Measurements from ENCODE around the gene LRRC49.
"Not testable (repeated sequence)": the region's sequence is repeated elsewhere in the genome, so short reads cannot be mapped to it uniquely, and the experiment has no call there.

Gene LRRC49

DNA sequence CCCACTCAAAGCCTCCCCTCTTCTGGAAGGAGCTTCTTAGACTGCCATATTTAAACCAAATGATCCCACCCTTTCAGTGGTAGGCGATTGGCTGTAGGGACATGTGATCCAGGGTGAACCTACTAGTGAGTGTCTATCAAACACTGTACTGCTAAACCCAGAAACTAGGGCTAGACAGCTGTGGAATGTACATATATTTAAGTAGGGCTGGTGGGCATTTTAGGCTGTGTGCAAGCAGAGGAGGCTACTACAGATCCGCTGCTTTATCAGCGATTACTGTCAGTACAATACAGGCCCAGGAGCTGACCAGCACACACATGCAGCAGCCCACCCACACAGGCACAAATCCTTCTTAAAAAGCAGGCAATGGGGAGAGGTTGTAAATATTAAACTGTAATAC lies 23.3 kb upstream of the LRRC49 start:
- DNase-seq (ENCODE audit: low spot score) (no peak), ATAC-seq (ENCODE audit: low read depth) (0 out of 3 replicates have a peak, but pooled peaks have one; percentile 21)
- Histone ChIP-seq H3K4me3 (ENCODE audit: severe bottlenecking) (no peak overlapping the region), H3K36me3 (ENCODE audit: low read depth) (no peaks in the 10 kb centered on the region), H3K9me3 (ENCODE audit: severe bottlenecking) (no peaks in the 10 kb centered on the region), H3K27me3 (ENCODE audit: insufficient read depth, poor library complexity, severe bottlenecking) (no peaks in the 10 kb centered on the region), H3K4me1 (ENCODE audit: insufficient read depth, poor library complexity, severe bottlenecking) (peaks cover 5% of the 10 kb centered on the region), H3K27ac (ENCODE audit: poor library complexity, severe bottlenecking) (no peak overlapping the region)
- no peak for TF ChIP-seq CTCF (IDR thresholded peaks at IDR 0.05; ENCODE audit: poor library complexity, severe bottlenecking)

DNA sequence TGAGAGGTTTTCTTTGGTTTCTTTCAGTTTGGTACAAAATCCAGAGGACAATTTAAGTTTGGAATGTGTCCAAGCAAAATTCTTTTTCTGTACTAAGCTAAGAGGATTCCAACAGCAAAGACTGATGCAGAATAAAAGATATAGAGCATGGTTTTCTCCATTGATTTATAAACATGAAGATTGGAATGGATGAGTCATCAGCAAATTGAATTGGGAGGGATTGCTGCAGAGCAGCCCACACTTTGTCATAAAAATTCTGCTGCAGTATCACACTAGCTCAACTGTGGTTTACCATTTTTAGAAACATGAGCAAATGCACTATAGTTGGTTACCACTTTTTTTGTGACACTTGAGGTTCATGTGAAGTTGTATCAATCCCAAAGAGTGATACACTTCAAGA lies 22.6 kb upstream of the LRRC49 start:
- no peak overlapping the region for H3K27ac ChIP-seq (ENCODE audit: poor library complexity, severe bottlenecking)
- peaks cover 5% of the 10 kb centered on the region for H3K4me1 ChIP-seq (ENCODE audit: insufficient read depth, poor library complexity, severe bottlenecking)
- H3K9me3 ChIP-seq (ENCODE audit: severe bottlenecking), result no peaks in the 10 kb centered on the region
- DNase-seq (ENCODE audit: low spot score), result no peak
- peak; percentile 55; the same call in 1 of the 3 replicates for ATAC-seq (ENCODE audit: low read depth)
- H3K4me3 ChIP-seq (ENCODE audit: severe bottlenecking), result no peak overlapping the region
- no peaks in the 10 kb centered on the region for H3K27me3 ChIP-seq (ENCODE audit: insufficient read depth, poor library complexity, severe bottlenecking)
- no peaks in the 10 kb centered on the region for H3K36me3 ChIP-seq (ENCODE audit: low read depth)
- no peak for TF ChIP-seq CTCF (IDR thresholded peaks at IDR 0.05; ENCODE audit: poor library complexity, severe bottlenecking)

DNA sequence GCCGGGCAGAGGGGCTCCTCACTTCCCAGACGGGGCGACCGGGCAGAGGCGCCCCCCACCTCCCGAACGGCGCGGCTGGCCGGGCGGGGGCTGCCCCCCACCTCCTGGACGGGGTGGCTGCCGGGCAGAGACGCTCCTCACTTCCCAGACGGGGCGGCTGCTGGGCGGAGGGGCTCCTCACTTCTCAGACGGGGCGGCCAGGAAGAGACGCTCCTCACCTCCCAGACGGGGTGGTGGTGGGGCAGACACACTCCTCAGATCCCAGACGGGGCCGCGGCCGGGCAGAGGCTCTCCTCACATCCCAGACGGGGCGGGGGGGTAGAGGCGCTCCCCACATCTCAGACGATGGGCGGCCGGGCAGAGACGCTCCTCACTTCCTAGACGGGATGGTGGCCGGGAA lies 21.1 kb upstream of the LRRC49 start:
- H3K36me3 ChIP-seq (ENCODE audit: low read depth); H3K4me3 ChIP-seq (ENCODE audit: severe bottlenecking); H3K9me3 ChIP-seq (ENCODE audit: severe bottlenecking); H3K4me1 ChIP-seq (ENCODE audit: insufficient read depth, poor library complexity, severe bottlenecking); H3K27me3 ChIP-seq (ENCODE audit: insufficient read depth, poor library complexity, severe bottlenecking); ATAC-seq (ENCODE audit: low read depth); H3K27ac ChIP-seq (ENCODE audit: poor library complexity, severe bottlenecking): not testable (repeated sequence)
- peak; percentile 69 for DNase-seq (ENCODE audit: low spot score)

DNA sequence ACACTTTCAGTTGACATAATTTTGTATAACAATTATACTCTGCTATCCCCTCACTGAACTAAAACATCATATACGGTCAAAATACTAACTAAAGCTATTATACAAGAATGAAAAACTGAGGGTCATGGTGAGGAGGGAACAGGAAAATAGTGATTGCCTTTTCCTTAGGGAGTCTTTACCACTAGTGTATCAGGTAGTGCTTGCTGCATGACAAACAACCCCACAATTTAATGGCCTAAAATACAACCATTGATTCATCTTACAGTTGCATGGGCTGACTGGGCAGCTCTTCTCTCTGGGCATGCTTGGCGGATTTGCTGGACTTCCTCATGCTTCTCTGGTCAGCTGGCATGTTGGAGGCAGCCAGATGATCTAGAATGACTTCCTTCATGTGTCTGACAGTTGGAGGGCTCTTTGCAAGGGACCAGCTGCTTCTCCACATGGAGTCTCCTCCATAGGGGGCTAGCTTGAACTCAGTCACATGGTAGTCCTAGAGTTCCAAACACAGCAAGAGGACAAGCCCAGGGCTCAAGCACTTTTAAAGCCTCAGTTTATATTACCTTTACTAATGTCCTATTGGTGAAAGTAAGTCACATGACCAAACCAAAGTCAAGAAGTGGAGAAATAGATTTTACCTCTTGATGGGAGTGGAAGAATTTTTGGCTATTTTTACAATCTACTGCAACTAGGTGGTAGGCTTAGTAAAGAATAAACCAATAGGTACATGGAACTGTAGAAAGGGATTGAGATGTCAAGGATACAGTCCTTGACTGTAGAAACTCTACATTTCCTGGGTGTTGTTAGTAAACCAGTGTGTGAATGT lies 19.2 kb upstream of the LRRC49 start:
- H3K27ac ChIP-seq (ENCODE audit: poor library complexity, severe bottlenecking), result no peak overlapping the region
- no peak overlapping the region for H3K4me3 ChIP-seq (ENCODE audit: severe bottlenecking)
- DNase-seq (ENCODE audit: low spot score) (no peak), ATAC-seq (ENCODE audit: low read depth) (no peak)
- H3K27me3 ChIP-seq (ENCODE audit: insufficient read depth, poor library complexity, severe bottlenecking), result no peaks in the 10 kb centered on the region
- no peaks in the 10 kb centered on the region for H3K36me3 ChIP-seq (ENCODE audit: low read depth)
- no peaks in the 10 kb centered on the region for H3K9me3 ChIP-seq (ENCODE audit: severe bottlenecking)
- H3K4me1 ChIP-seq (ENCODE audit: insufficient read depth, poor library complexity, severe bottlenecking), result no peaks in the 10 kb centered on the region
- no peak for TF ChIP-seq CTCF (IDR thresholded peaks at IDR 0.05; ENCODE audit: poor library complexity, severe bottlenecking)

GRCh38 chr15:70875001-70875782 lies 17.4 kb upstream of the LRRC49 start:
- peak; percentile 99 for TF ChIP-seq CTCF (IDR thresholded peaks at IDR 0.05; ENCODE audit: poor library complexity, severe bottlenecking)
- H3K27me3 ChIP-seq (ENCODE audit: insufficient read depth, poor library complexity, severe bottlenecking), result no peaks in the 10 kb centered on the region
- H3K4me3 ChIP-seq (ENCODE audit: severe bottlenecking), result no peak overlapping the region
- H3K27ac ChIP-seq (ENCODE audit: poor library complexity, severe bottlenecking), result no peak overlapping the region
- DNase-seq (ENCODE audit: low spot score) (no peak), ATAC-seq (ENCODE audit: low read depth) (peak; percentile 62)
- no peaks in the 10 kb centered on the region for H3K4me1 ChIP-seq (ENCODE audit: insufficient read depth, poor library complexity, severe bottlenecking)
- H3K36me3 ChIP-seq (ENCODE audit: low read depth), result no peaks in the 10 kb centered on the region
- H3K9me3 ChIP-seq (ENCODE audit: severe bottlenecking), result no peaks in the 10 kb centered on the region

Measured in RWPE2 (cell line).